IMR-90 (cell line): ENCODE results near the gene NFKBIE. TPM values are rescaled to one million over a fixed set of nuclear protein-coding genes. Genes with fewer than 3 reads are reported as not detected.
A peak's percentile ranks its signal among the peaks of the same experiment; 100 is the strongest.

Source experiments
- ATAC-seq: fragments of 200-7000 bp; cut with Tn5 transposase; 2 replicates; pipeline ENCODE4 v1.9.1; 2020; ENCODE audit warnings: low read depth, mild to moderate bottlenecking, moderate library complexity
- BruUV-seq: library from RNA; stranded (reverse); fragments of 400-500 nt; replicated peaks from 2 replicates; lab custom pipeline; 2021; lab: Mats Ljungman, UMichigan
- CTCF ChIA-PET: fragments of 300-600 bp; formaldehyde crosslinking; extraction: SDS; loops from one replicate; lab custom pipeline; 2021; ENCODE audit warnings: antibody characterized with exemption; lab: Yijun Ruan, JAX
- POLR2A ChIA-PET: fragments of 300-600 bp; sonication (Branson Sonifier 250); formaldehyde crosslinking; loops from one replicate; lab custom pipeline; 2022; ENCODE audit warnings: antibody characterized with exemption; ENCODE audit not compliant: unreplicated experiment; lab: Charles Lee
- DNase-seq: peaks from one replicate; pipeline ENCODE4 v3.0.0; 2013
- H2AFZ ChIP-seq: replicated peaks from 2 replicates; pipeline ENCODE3; 2013; ENCODE audit warnings: low read length, mild to moderate bottlenecking; ENCODE audit not compliant: poor library complexity
- H2AK5ac ChIP-seq: 2 replicates; pipeline ENCODE4 v1.6.1; 2013; ENCODE audit warnings: low read depth, low read length, inconsistent platforms
- H2AK9ac ChIP-seq: replicated peaks from 2 replicates; pipeline ENCODE3; 2013; ENCODE audit warnings: mild to moderate bottlenecking, low read depth, low read length, moderate library complexity; ENCODE audit not compliant: poor library complexity
- H2BK120ac ChIP-seq: 2 replicates; pipeline ENCODE4 v1.6.1; 2013; ENCODE audit warnings: low read depth, low read length, inconsistent platforms
- H2BK15ac ChIP-seq: 3 replicates; pipeline ENCODE4 v1.6.1; 2013; ENCODE audit warnings: low read depth, low read length, inconsistent platforms
- H2BK20ac ChIP-seq: 2 replicates; pipeline ENCODE4 v1.6.1; 2013; ENCODE audit warnings: low read depth, mild to moderate bottlenecking, inconsistent platforms, low read length, moderate library complexity
- H2BK5ac ChIP-seq: 2 replicates; pipeline ENCODE4 v1.6.1; 2013; ENCODE audit warnings: mild to moderate bottlenecking, low read depth, low read length, inconsistent platforms; ENCODE audit not compliant: poor library complexity, severe bottlenecking
- H3K14ac ChIP-seq: replicated peaks from 2 replicates; pipeline ENCODE4 v1.6.1; 2013; ENCODE audit warnings: low read depth, low read length, inconsistent platforms
- H3K18ac ChIP-seq: 2 replicates; pipeline ENCODE4 v1.6.1; 2013; ENCODE audit warnings: low read depth, low read length, control low read depth
- H3K23ac ChIP-seq: 2 replicates; pipeline ENCODE4 v1.6.1; 2013; ENCODE audit warnings: low read depth, low read length, inconsistent platforms
- H3K27ac ChIP-seq: 2 replicates; pipeline ENCODE4 v1.5.1; 2013; ENCODE audit warnings: mild to moderate bottlenecking, control low read depth, low read length; ENCODE audit not compliant: insufficient read depth
- H3K27me3 ChIP-seq: 2 replicates; pipeline ENCODE4 v1.6.1; 2013; ENCODE audit warnings: low read length; ENCODE audit not compliant: control insufficient read depth, insufficient read depth
- H3K36me3 ChIP-seq: 2 replicates; pipeline ENCODE4 v1.6.1; 2013; ENCODE audit warnings: low read length, mixed read lengths; ENCODE audit not compliant: control insufficient read depth, insufficient read depth
- H3K4ac ChIP-seq: 2 replicates; pipeline ENCODE4 v1.6.1; 2013; ENCODE audit warnings: low read depth, low read length, inconsistent platforms
- H3K4me1 ChIP-seq: 2 replicates; pipeline ENCODE4 v1.6.1; 2013; ENCODE audit warnings: low read length, mixed read lengths; ENCODE audit not compliant: control insufficient read depth, insufficient read depth
- H3K4me2 ChIP-seq: 2 replicates; pipeline ENCODE4 v1.6.1; 2013; ENCODE audit warnings: low read depth, mild to moderate bottlenecking, control low read depth, low read length, moderate library complexity
- H3K4me3 ChIP-seq: 2 replicates; pipeline ENCODE4 v1.5.1; 2013; ENCODE audit warnings: low read depth, mild to moderate bottlenecking, control low read depth, low read length, moderate library complexity; ENCODE audit not compliant: insufficient read depth
- H3K56ac ChIP-seq: 2 replicates; pipeline ENCODE4 v1.6.1; 2013; ENCODE audit warnings: low read length, inconsistent platforms; ENCODE audit not compliant: insufficient read depth; ENCODE audit errors: extremely low read depth
- H3K79me1 ChIP-seq, 2 experiments: 2 replicates each; pipeline ENCODE4 v1.6.1; 2013; ENCODE audit warnings: low read length in 2 of 2, inconsistent platforms in 1 of 2, low read depth in 1 of 2
- H3K9ac ChIP-seq: 2 replicates; pipeline ENCODE4 v1.6.1; 2013; ENCODE audit warnings: low read depth, low read length, control low read depth
- H3K9me1 ChIP-seq: 2 replicates; pipeline ENCODE4 v1.6.1; 2013; ENCODE audit warnings: low read length, inconsistent platforms; ENCODE audit not compliant: insufficient read depth
- H3K9me3 ChIP-seq: 2 replicates; pipeline ENCODE4 v1.6.1; 2013; ENCODE audit warnings: low read length; ENCODE audit not compliant: control insufficient read depth, insufficient read depth
- H4K20me1 ChIP-seq: 2 replicates; pipeline ENCODE4 v1.6.1; 2013; ENCODE audit warnings: low read length, inconsistent platforms; ENCODE audit not compliant: insufficient read depth
- H4K5ac ChIP-seq: 2 replicates; pipeline ENCODE4 v1.6.1; 2013; ENCODE audit warnings: mild to moderate bottlenecking, low read depth, low read length, control low read depth
- H4K8ac ChIP-seq, 2 experiments: 2 replicates each; pipeline ENCODE4 v1.6.1; 2013; ENCODE audit warnings: low read depth in 2 of 2, low read length in 2 of 2, control low read depth in 1 of 2, inconsistent platforms in 1 of 2
- H4K91ac ChIP-seq: 2 replicates; pipeline ENCODE4 v1.6.1; 2013; ENCODE audit warnings: low read depth, low read length, inconsistent platforms; ENCODE audit not compliant: insufficient read depth
- BHLHE40 ChIP-seq: fragments of 150-350 bp; IDR thresholded peaks from 2 replicates; pipeline ENCODE4 v1.6.1; 2016; ENCODE audit warnings: mild to moderate bottlenecking, low read depth, low read length
- CHD1 ChIP-seq: IDR thresholded peaks from 2 replicates; pipeline ENCODE4 v1.6.1; 2012; ENCODE audit warnings: low read depth, low read length, improper control_type of control experiment
- FOS ChIP-seq: fragments of 150-350 bp; IDR thresholded peaks from 2 replicates; pipeline ENCODE4 v1.6.1; 2016; ENCODE audit warnings: low read depth, low read length
- MAFK ChIP-seq: IDR thresholded peaks from 2 replicates; pipeline ENCODE4 v1.6.1; 2012; ENCODE audit warnings: low read depth, low read length, improper control_type of control experiment
- MAZ ChIP-seq: IDR thresholded peaks from 2 replicates; pipeline ENCODE4 v1.6.1; 2012; ENCODE audit warnings: low read depth, mild to moderate bottlenecking, low read length, improper control_type of control experiment, moderate library complexity, borderline replicate concordance
- NFE2L2 ChIP-seq: fragments of 150-350 bp; IDR thresholded peaks from 2 replicates; pipeline ENCODE4 v1.6.1; 2016; ENCODE audit warnings: low read depth, mild to moderate bottlenecking, low read length
- RAD21 ChIP-seq: IDR thresholded peaks from 2 replicates; pipeline ENCODE4 v1.6.1; 2012; ENCODE audit warnings: low read length, improper control_type of control experiment
- RCOR1 ChIP-seq: IDR thresholded peaks from 2 replicates; pipeline ENCODE4 v1.6.1; 2012; ENCODE audit warnings: mild to moderate bottlenecking, low read length, improper control_type of control experiment; ENCODE audit not compliant: insufficient replicate concordance
- RFX5 ChIP-seq: IDR thresholded peaks from 2 replicates; pipeline ENCODE4 v1.8.0; 2012; ENCODE audit warnings: low read depth, mild to moderate bottlenecking, low read length, moderate library complexity
- SMC3 ChIP-seq: fragments of 150-350 bp; IDR thresholded peaks from 2 replicates; pipeline ENCODE4 v1.6.1; 2016; ENCODE audit warnings: low read depth, mild to moderate bottlenecking, antibody characterized with exemption, low read length, moderate library complexity
- WGBS, 2 experiments: methylation state at CpG; one replicate each; pipeline versions ENCODE4 v1.1.5 to v1.1.7; 2013; ENCODE audit warnings: missing lambda C conversion rate in 2 of 2; ENCODE audit not compliant: insufficient read length in 1 of 2; ENCODE audit errors: extremely low coverage in 2 of 2; 5-methylcytosine and 5-hydroxymethylcytosine counted together
- dilution Hi-C: fragments of 300-500 bp; cut with HindIII; formaldehyde crosslinking; loops from one replicate; pipeline ENCODE4 v1.14.3; 2018; ENCODE audit warnings: low sequenced_read_pairs; ENCODE audit not compliant: unreplicated experiment
- in situ Hi-C: fragments of 300-500 bp; cut with MboI; formaldehyde crosslinking; loops from 3 replicates; pipeline ENCODE4 v1.14.3; 2019; ENCODE audit warnings: low sequenced_read_pairs, inconsistent platforms, mixed read lengths
- intact Hi-C: fragments of 100-400 bp; cut with micrococcal nuclease; formaldehyde crosslinking; loops from 2 replicates; pipeline ENCODE4 v1.10.0; 2022
- polyA plus RNA-seq, 3 experiments: library from polyadenylated mRNA; depleted of rRNA; stranded (reverse); fragments of >200 nt; gene quantifications; 2 replicates each; pipeline ENCODE4 v1.2.3, GENCODE V29; 2012; ENCODE audit warnings: low replicate concordance in 1 of 3
- total RNA-seq: library from RNA; depleted of rRNA; stranded (reverse); fragments of >200 nt; gene quantifications from 2 replicates; pipeline ENCODE4 v1.2.3, GENCODE V29; 2012
- TF ChIP-seq, protein P1 (sequence below): conservative IDR thresholded peaks from 2 replicates; pipeline ENCODE4 v1.5.1; 2012; ENCODE audit warnings: mild to moderate bottlenecking, low read depth, low read length, improper control_type of control experiment
- TF ChIP-seq, protein P2 (sequence below): fragments of 150-350 bp; IDR thresholded peaks from 2 replicates; pipeline ENCODE4 v1.6.1; 2016; ENCODE audit warnings: low read depth, mild to moderate bottlenecking, low read length, moderate library complexity, borderline replicate concordance

The NFKBIE gene
- total and polyA plus RNA-seq, 2 of the 4 experiments (the other 2 are of a cell fraction): 7.9 to 13.0 TPM

DNA sequence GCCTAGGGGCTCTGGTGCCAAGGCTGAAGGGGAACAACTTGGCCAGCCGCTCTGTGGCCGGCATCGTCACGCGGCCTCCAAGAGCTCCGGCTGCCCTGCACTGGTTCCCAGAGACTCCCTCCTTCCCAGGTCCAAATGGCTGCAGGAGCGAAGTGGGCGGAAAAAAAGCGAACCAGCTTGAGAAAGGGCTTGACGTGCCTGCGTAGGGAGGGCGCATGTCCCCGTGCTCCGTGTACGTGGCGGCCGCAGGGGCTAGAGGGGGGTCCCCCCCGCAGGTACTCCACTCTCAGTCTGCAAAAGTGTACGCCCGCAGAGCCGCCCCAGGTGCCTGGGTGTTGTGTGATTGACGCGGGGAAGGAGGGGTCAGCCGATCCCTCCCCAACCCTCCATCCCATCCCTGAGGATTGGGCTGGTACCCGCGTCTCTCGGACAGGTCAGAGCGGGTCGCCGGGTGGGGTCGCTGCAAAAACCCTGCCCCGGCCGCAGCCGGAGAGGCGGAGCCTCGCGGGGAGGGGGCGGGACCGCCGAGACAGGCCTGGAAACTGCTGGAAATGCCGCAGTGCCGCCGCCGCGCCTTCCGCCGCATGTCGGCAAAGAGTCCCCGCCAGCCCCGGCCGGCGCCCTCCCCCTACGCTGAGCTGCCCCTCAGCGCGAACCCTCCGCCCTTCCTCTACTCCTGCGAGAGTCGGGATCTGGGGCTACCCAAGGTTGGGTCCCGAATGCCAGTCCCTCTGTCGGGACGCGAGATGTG lies 19.3 kb downstream of the NFKBIE start (continued):
- TF ChIP-seq MAZ (peak; percentile 64; the same call in 1 of the 2 replicates), RAD21 (no peak)

DNA sequence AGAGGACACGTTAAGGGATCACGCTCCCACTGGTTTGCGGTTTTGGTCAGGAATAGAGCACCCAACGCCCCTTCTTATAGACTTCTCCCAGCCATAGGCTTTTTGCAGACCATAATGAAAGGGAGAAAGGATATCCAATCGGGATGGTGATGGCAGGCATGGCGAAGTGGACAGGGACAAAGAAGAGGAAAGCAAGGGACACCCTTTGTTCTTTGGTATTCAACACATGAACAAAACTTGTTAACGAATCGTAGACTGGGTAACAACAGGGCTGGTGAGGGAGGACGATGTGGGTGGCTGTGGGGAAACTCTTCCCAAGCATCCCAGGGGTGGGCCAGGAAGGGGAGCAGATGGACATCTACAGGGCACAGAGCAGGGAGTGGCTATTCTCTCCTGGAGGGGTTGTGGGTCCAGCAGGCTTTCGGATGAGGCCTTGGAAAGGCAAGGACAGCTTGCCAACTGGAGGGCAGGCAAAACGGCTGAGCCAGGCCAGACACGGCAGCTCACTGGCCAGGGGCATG lies 19.9 kb downstream of the NFKBIE start:
- H4K91ac ChIP-seq: peak overlapping the region; percentile 72
- 80% methylated on average over 1 of the region's 12 CpGs; no CpG with 5 or more reads in 1 of the 2 experiments for WGBS, 2 experiments
- no TSS peak for BruUV-seq
- TF ChIP-seq MAZ (no peak), BHLHE40 (no peak), MAFK (no peak), CHD1 (no peak), FOS (no peak), NFE2L2 (no peak), RCOR1 (no peak), SMC3 (no peak), RFX5 (no peak)
- TF ChIP-seq, protein P1, sequence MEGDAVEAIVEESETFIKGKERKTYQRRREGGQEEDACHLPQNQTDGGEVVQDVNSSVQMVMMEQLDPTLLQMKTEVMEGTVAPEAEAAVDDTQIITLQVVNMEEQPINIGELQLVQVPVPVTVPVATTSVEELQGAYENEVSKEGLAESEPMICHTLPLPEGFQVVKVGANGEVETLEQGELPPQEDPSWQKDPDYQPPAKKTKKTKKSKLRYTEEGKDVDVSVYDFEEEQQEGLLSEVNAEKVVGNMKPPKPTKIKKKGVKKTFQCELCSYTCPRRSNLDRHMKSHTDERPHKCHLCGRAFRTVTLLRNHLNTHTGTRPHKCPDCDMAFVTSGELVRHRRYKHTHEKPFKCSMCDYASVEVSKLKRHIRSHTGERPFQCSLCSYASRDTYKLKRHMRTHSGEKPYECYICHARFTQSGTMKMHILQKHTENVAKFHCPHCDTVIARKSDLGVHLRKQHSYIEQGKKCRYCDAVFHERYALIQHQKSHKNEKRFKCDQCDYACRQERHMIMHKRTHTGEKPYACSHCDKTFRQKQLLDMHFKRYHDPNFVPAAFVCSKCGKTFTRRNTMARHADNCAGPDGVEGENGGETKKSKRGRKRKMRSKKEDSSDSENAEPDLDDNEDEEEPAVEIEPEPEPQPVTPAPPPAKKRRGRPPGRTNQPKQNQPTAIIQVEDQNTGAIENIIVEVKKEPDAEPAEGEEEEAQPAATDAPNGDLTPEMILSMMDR: no peak
- TF ChIP-seq, protein P2, sequence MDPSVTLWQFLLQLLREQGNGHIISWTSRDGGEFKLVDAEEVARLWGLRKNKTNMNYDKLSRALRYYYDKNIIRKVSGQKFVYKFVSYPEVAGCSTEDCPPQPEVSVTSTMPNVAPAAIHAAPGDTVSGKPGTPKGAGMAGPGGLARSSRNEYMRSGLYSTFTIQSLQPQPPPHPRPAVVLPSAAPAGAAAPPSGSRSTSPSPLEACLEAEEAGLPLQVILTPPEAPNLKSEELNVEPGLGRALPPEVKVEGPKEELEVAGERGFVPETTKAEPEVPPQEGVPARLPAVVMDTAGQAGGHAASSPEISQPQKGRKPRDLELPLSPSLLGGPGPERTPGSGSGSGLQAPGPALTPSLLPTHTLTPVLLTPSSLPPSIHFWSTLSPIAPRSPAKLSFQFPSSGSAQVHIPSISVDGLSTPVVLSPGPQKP: no peak

More for the DNA sequence above, 19.9 kb downstream of the NFKBIE start:
- Histone ChIP-seq H3K4me3 (peak overlapping the region; percentile 85), H3K9ac (peak overlapping the region; percentile 41; the same call in 1 of the 2 replicates), H3K9me1 (peaks cover 16% of the 10 kb centered on the region), H4K8ac (peak overlapping the region; percentile 60 to 87), H3K4ac (peak overlapping the region; percentile 83), H3K9me3 (no peaks in the 10 kb centered on the region), H3K27ac (peak overlapping the region; percentile 19; the same call in 1 of the 2 replicates), H3K18ac (no peak overlapping the region), H3K23ac (peak overlapping the region; percentile 71; the same call in 1 of the 2 replicates), H2BK15ac (no peak overlapping the region; the same call in 2 of the 3 replicates), H2AK5ac (peak overlapping the region; percentile 71), H2BK120ac (peak overlapping the region; percentile 64; the same call in 1 of the 2 replicates), H2AFZ (peak overlapping the region; percentile 100), H3K4me1 (peaks cover 5% of the 10 kb centered on the region), H3K14ac (peak overlapping the region; percentile 71), H3K79me1 (peaks cover 5 to 40% of the 10 kb centered on the region in 2 experiments), H4K20me1 (peaks cover 36% of the 10 kb centered on the region), H2BK5ac (no peak overlapping the region), H3K56ac (no peak overlapping the region), H3K36me3 (peaks cover 16% of the 10 kb centered on the region), H4K5ac (peak overlapping the region; percentile 65), H3K4me2 (peak overlapping the region; percentile 84), H2BK20ac (0 out of 2 replicates have a peak overlapping the region, but pooled peaks have one; percentile 3), H2AK9ac (peak overlapping the region; percentile 100), H3K27me3 (no peaks in the 10 kb centered on the region)
- ChIA-PET POLR2A (interaction anchor here (3.0 kb wide), 1 partner anchor 11 kb away, joined by 27 read pairs; the partner anchor contains the start of gene SLC35B2), CTCF (interaction anchor here (0.8 to 1.2 kb wide), 2 partner anchors 11 to 73 kb away, joined by 4 to 6 read pairs; no protein-coding TSS in a partner anchor)
- dilution Hi-C loops (no loop called here), intact Hi-C loops (no loop called here), in situ Hi-C loops (no loop called here)
- DNase-seq (no peak), ATAC-seq (no peak)
